Esophagus muscularis mucosa (tissue), 4 donors: ENCODE data around the gene SETDB2. TPM values are rescaled to one million over a fixed set of nuclear protein-coding genes. Genes with fewer than 3 reads are reported as not detected.
"Not testable (repeated sequence)": the region's sequence is repeated elsewhere in the genome, so short reads cannot be mapped to it uniquely, and the experiment has no call there.

ENCODE experiments used
- DNase-seq: peaks from one replicate; pipeline ENCODE4 v3.0.0-alpha.2; 2017; ENCODE audit errors: extremely low spot score
- H3K27ac ChIP-seq, 4 donors: fragments of 200-600 bp; sonication (generic); replicated peaks in 1 of 4; 1 replicate in 3 of 4; 2 replicates in 1 of 4; pipeline ENCODE4 v1.5.1; 2016 to 2019; ENCODE audit warnings: mild to moderate bottlenecking in 1 of 4
- H3K27me3 ChIP-seq, 4 donors: fragments of 200-600 bp; sonication (generic); one replicate each; pipeline versions ENCODE4 v1.5.1 to v1.6.0; 2016 to 2019
- H3K36me3 ChIP-seq, 4 donors: fragments of 200-600 bp; sonication (generic); one replicate each; pipeline ENCODE4 v1.5.1; 2016 to 2019
- H3K4me1 ChIP-seq, 4 donors: fragments of 200-600 bp; sonication (generic); one replicate each; pipeline ENCODE4 v1.5.1; 2016 to 2019
- H3K4me3 ChIP-seq, 4 donors: fragments of 200-600 bp; sonication (generic); 1 replicate in 2 of 4; 2 replicates in 2 of 4; pipeline ENCODE4 v1.5.1; 2016 to 2019; ENCODE audit warnings: mild to moderate bottlenecking in 4 of 4, moderate library complexity in 1 of 4
- H3K9me3 ChIP-seq, 4 donors: fragments of 200-600 bp; sonication (generic); 1 replicate in 3 of 4; 2 replicates in 1 of 4; pipeline ENCODE4 v1.5.1; 2016 to 2019
- CTCF ChIP-seq, 3 experiments: fragments of 200-600 bp in 2 of 3; fragments of 450-650 bp in 1 of 3; sonication (generic) in 2 of 3; IDR thresholded peaks; one replicate each; pipeline ENCODE4 v1.5.1; 2017 to 2019; ENCODE audit warnings: antibody characterized with exemption in 3 of 3, mild to moderate bottlenecking in 2 of 3, moderate library complexity in 1 of 3
- EP300 ChIP-seq: sonication (generic); formaldehyde crosslinking; IDR thresholded peaks from one replicate; pipeline ENCODE4 v1.6.1; 2017; ENCODE audit warnings: antibody characterized with exemption
- POLR2A ChIP-seq: fragments of 450-650 bp; IDR thresholded peaks from one replicate; pipeline ENCODE4 v1.6.1; 2017; ENCODE audit warnings: antibody characterized with exemption, moderate library complexity, mild to moderate bottlenecking, low read depth
- POLR2AphosphoS5 ChIP-seq, 2 donors: sonication (generic); formaldehyde crosslinking; IDR thresholded peaks; one replicate each; pipeline ENCODE4 v1.6.1; 2017; ENCODE audit warnings: antibody characterized with exemption in 2 of 2
- WGBS: methylation state at CpG from one replicate; pipeline ENCODE4 v1.1.5; 2018; 5-methylcytosine and 5-hydroxymethylcytosine counted together
- intact Hi-C: fragments of 100-400 bp; cut with DNase I; formaldehyde crosslinking; loops from one replicate; pipeline ENCODE4 v1.15.1; 2023
- total RNA-seq, 4 donors: library from RNA; depleted of rRNA; stranded (reverse); fragments of >200 nt; gene quantifications; one replicate each; pipeline versions ENCODE4 v1.1.0 to v1.2.1, GENCODE V29; 2016

Gene SETDB2
- total RNA-seq, 4 donors from 2014 or later = 8.4 to 13.3 (median 9.3) TPM

- TF ChIP-seq POLR2AphosphoS5 (IDR thresholded peaks at IDR 0.05) (peak; percentile 53 to 75), CTCF (IDR thresholded peaks at IDR 0.05) (peak in 2 of 3 experiments; percentile 25 to 31), EP300 (no peak), POLR2A (no peak)
- no peaks in the 10 kb centered on the region for H3K9me3 ChIP-seq
- intact Hi-C loops = no loop called here
- peaks cover 0 to 11% (median 5%) of the 10 kb centered on the region in 4 donors for H3K36me3 ChIP-seq
- 9% methylated on average over 4 of the region's 71 CpGs for WGBS
- peak within 1 kb of the TSS; percentile 68 to 76 (median 72) for H3K4me3 ChIP-seq
- peak; percentile 94 for DNase-seq
- H3K27me3 ChIP-seq = no peaks in the 10 kb centered on the region
- H3K27ac ChIP-seq = peak within 1 kb of the TSS; percentile 94 to 98 (median 94)
- H3K4me1 ChIP-seq = peaks cover 0 to 28% (median 13%) of the 10 kb centered on the region in 4 donors
Measured at GRCh38 chr13:49495783-49496762, 52.0 kb downstream of the SETDB2 start, which contains the start of gene PHF11. PHF11 (plus strand) TSS chr13:49495953; CDS start chr13:49496002, 49 bp downstream.

GRCh38 chr13:49496837-49497236, 52.8 kb downstream of the SETDB2 start:
- DNase-seq, H3K9me3 ChIP-seq, H3K36me3 ChIP-seq, intact Hi-C loops, H3K27me3 ChIP-seq: not testable (repeated sequence)
- 76% methylated on average over 11 of the region's 11 CpGs for WGBS
- Histone ChIP-seq H3K27ac (peak overlapping the region; percentile 94 to 98 (median 94)), H3K4me1 (peaks cover 0 to 28% (median 13%) of the 10 kb centered on the region in 4 donors), H3K4me3 (peak overlapping the region in 2 of 4 donors; percentile 68 to 76)

GRCh38 chr13:49497272-49497671, 53.2 kb downstream of the SETDB2 start:
- H3K36me3 ChIP-seq = peaks cover 0 to 4% (median under 1%) of the 10 kb centered on the region in 4 donors
- intact Hi-C loops = no loop called here
- TF ChIP-seq POLR2AphosphoS5 (IDR thresholded peaks at IDR 0.05) (no peak), EP300 (no peak), CTCF (IDR thresholded peaks at IDR 0.05) (no peak), POLR2A (no peak)
- peak overlapping the region in 3 of 4 donors; percentile 8 to 98 (median 94) for H3K27ac ChIP-seq
- peaks cover 0 to 28% (median 13%) of the 10 kb centered on the region in 4 donors for H3K4me1 ChIP-seq
- 86% methylated on average over 5 of the region's 5 CpGs for WGBS
- H3K27me3 ChIP-seq = no peaks in the 10 kb centered on the region
- DNase-seq = no peak
- H3K9me3 ChIP-seq = no peaks in the 10 kb centered on the region
- H3K4me3 ChIP-seq = no peak overlapping the region

GRCh38 chr13:49498206-49498605, 54.1 kb downstream of the SETDB2 start:
- Histone ChIP-seq H3K4me3 (no peak overlapping the region), H3K36me3 (no peaks in the 10 kb centered on the region), H3K27ac (peak overlapping the region in 1 of 4 donors; percentile 98), H3K4me1 (peaks cover 0 to 34% (median 20%) of the 10 kb centered on the region in 4 donors), H3K27me3 (no peaks in the 10 kb centered on the region), H3K9me3 (no peaks in the 10 kb centered on the region)
- intact Hi-C loops = no loop called here
- WGBS = 83% methylated on average over 4 of the region's 4 CpGs
- DNase-seq = no peak
- TF ChIP-seq CTCF (IDR thresholded peaks at IDR 0.05) (no peak), EP300 (no peak), POLR2A (no peak), POLR2AphosphoS5 (IDR thresholded peaks at IDR 0.05) (no peak)
